Pons (tissue), 1 donor: Measurements from ENCODE around the gene CCDC7.
"Not testable (repeated sequence)": the region's sequence is repeated elsewhere in the genome, so short reads cannot be mapped to it uniquely, and the experiment has no call there.

Source experiments
- DNase-seq: peaks from one replicate; pipeline ENCODE4 v3.0.0-alpha.2; 2016; ENCODE audit warnings: low spot score

Gene CCDC7

GRCh38 chr10:32577448-32577847 lies 131.5 kb downstream of the CCDC7 start:
- no peak for DNase-seq

GRCh38 chr10:32582946-32583345 lies 137.0 kb downstream of the CCDC7 start:
- DNase-seq: no peak

GRCh38 chr10:32598022-32598421 lies 152.1 kb downstream of the CCDC7 start:
- not testable (repeated sequence) for DNase-seq

GRCh38 chr10:32600317-32600716 lies 154.4 kb downstream of the CCDC7 start:
- DNase-seq: no peak

- DNase-seq: not testable (repeated sequence)
These were observed 155.6 kb downstream of the CCDC7 start for GRCh38 chr10:32601562-32601961.

GRCh38 chr10:32605787-32606186 lies 159.8 kb downstream of the CCDC7 start:
- DNase-seq: no peak

GRCh38 chr10:32610543-32610942 lies 164.6 kb downstream of the CCDC7 start:
- not testable (repeated sequence) for DNase-seq

- DNase-seq: no peak
These were observed 170.5 kb downstream of the CCDC7 start for GRCh38 chr10:32616438-32616837.

GRCh38 chr10:32618482-32618881 lies 172.5 kb downstream of the CCDC7 start:
- DNase-seq: no peak

GRCh38 chr10:32621969-32622368 lies 176.0 kb downstream of the CCDC7 start:
- no peak for DNase-seq

- no peak for DNase-seq
These were observed 176.5 kb downstream of the CCDC7 start for GRCh38 chr10:32622409-32622808.

GRCh38 chr10:32627183-32627582 lies 181.2 kb downstream of the CCDC7 start:
- DNase-seq: no peak

GRCh38 chr10:32629910-32630309 lies 184.0 kb downstream of the CCDC7 start:
- DNase-seq: no peak

GRCh38 chr10:32646535-32646934 lies 200.6 kb downstream of the CCDC7 start:
- DNase-seq: no peak

GRCh38 chr10:32650246-32650655 lies 204.3 kb downstream of the CCDC7 start:
- DNase-seq: no peak

- DNase-seq: not testable (repeated sequence)
These were observed 211.5 kb downstream of the CCDC7 start for GRCh38 chr10:32657430-32657829.

- DNase-seq: no peak
These were observed 215.4 kb downstream of the CCDC7 start for GRCh38 chr10:32661346-32661745.

- DNase-seq: no peak
These were observed 235.0 kb downstream of the CCDC7 start for GRCh38 chr10:32680803-32681557.

GRCh38 chr10:32684291-32684690 lies 238.4 kb downstream of the CCDC7 start:
- no peak for DNase-seq

GRCh38 chr10:32687116-32687515 lies 241.2 kb downstream of the CCDC7 start:
- no peak for DNase-seq

- DNase-seq: no peak
These were observed 241.6 kb downstream of the CCDC7 start for GRCh38 chr10:32687546-32687945.

- peak; percentile 71 for DNase-seq
These were observed 246.2 kb downstream of the CCDC7 start for GRCh38 chr10:32692174-32692573.

- no peak for DNase-seq
These were observed 247.6 kb downstream of the CCDC7 start for GRCh38 chr10:32693441-32693979.

GRCh38 chr10:32699683-32700082 lies 253.7 kb downstream of the CCDC7 start:
- DNase-seq: not testable (repeated sequence)
